Activated CD4-positive, alpha-beta T cell treated with anti-CD3 and anti-CD28 coated beads, Interleukin-2, amount 50 U/mL, for 1 hour (primary cell): ENCODE data around the gene YY1.
"Not testable (repeated sequence)": the region's sequence is repeated elsewhere in the genome, so short reads cannot be mapped to it uniquely, and the experiment has no call there.

ENCODE experiments used
- DNase-seq: peaks from one replicate; pipeline ENCODE4 v3.0.0-alpha.2; 2020

Gene YY1

DNA sequence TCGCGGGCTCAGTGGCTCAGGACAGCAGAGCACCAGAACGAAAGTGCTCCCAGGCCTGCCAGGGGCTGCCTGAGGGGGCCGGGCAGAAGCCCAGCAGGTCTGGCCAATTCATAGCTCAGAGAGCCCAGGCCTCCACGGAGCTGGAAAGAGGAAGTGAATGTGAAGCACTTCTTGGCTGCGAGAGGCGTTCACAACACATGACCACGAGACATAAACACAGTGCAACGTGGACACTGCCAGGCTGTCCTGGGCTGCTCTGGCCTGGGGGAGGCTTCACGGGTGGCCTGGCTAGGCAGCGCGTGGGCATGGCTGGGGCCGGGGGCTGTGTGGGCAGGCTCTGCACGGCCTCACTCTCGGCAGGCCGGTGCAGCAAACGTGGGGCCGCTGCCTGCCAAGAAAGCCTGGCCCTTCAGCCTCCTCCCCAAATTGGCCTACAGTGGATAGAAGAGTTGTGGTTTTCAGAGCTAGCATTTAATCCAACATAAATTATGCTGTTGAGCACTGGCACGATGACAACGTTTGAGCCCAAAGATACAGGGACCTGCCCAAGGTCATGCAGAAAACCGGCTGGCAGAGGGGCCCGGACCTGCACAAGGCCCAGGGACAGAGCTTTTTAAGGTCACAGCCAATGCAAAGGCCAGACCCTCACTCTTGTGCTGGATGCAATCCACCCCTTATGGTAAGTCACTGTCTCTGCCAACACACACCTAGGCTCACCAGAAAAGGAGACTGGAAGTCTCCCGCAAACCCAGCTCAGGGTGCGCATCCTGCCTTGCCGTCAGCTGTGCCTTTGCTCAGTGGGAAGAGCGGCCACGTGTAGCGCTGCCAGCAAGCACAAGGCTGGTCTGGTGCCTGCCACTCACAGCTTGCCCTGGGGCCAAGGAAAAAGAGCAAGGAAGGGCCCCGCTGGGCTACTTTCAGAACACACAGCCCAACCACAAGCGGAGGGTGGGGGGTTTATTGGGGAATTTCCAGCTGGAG is 58.7 kb downstream of the YY1 start:
- DNase-seq: no peak

DNA sequence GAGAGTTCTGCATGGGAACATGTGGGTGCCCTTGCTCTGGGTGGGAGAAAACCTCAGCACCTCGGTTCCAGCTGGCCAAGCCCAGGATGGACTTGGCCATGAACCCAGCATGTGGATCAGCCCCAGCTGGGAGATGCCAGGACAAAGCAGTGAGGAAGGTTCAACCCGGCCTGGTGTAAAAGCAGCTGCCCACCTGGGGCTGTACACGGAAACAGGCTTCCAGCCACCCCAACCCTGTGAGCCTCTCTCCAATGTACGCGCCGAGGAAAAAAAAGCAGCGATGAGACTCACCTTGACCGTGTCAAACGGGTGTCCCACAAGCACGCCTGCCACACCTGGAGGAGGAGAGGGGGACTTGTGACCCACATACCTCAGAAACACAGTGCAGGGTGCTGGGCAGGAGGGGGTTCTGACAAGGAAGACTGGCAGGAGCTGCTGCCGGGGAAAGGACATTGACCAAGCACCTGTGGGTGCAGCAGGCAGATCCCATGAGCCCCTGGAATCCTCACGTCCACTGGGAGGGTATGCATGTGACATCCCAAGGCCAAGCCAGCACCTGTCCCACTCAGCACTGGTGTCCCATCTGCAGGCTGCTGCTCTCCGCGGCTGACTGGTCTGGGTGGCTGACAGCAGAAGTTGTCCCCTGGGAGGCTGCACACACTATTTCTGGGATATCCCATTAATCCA is 59.8 kb downstream of the YY1 start:
- no peak for DNase-seq

DNA sequence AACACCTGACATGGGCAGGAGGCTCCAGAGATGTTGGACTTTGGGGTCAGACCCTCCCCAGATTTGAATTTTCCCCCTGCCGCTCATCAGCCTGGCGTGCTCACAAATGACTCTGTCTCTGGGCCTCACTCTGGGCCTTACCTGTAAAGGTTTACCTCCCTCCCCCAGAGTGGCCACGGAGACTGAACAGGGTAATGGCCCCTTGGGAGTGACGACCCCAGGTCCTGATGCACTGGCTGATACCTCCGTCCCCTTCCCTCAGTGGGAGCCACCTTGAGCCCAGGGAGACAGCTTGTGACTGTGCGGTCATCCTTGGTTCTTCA is 60.3 kb downstream of the YY1 start:
- DNase-seq: no peak

DNA sequence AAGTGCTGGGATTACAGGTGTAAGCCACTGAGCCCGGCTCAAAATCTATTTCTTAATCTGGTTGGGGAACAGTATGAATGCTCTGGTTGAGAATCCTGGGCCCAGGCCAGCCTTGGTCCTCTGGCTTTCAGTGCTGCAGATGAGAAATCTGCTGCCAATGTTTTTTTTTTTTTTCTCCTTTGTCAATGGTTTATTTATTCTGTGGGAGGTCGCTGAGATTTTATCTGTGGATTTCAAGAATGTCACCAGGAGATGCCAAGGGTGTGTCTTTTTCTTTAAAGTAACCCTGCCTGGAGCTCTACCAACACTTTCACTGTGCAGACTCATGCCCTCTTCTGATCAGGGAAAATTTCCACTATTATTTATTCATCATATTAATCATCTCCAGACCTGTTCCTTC is 63.7 kb downstream of the YY1 start:
- DNase-seq: no peak

DNA sequence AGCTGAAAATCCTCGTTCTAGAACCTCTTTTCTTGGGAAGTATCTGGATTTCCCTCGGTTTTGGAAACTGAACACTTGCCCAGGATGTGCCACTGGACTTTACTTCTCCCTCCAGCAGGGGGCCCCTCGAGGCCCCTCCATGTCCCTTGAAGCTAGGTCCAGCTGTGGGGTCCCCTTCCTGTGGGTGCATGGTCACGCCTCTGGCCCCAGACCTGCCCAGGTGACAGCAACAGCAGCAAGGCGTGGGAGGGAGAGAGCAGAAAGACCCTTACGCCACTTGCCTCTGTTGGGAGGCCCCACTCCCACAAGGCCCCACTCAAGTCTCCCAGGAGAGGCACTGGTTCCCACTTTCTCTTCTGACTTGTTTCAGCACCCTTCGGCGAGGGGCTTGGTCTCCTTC is 64.2 kb downstream of the YY1 start:
- DNase-seq: no peak

DNA sequence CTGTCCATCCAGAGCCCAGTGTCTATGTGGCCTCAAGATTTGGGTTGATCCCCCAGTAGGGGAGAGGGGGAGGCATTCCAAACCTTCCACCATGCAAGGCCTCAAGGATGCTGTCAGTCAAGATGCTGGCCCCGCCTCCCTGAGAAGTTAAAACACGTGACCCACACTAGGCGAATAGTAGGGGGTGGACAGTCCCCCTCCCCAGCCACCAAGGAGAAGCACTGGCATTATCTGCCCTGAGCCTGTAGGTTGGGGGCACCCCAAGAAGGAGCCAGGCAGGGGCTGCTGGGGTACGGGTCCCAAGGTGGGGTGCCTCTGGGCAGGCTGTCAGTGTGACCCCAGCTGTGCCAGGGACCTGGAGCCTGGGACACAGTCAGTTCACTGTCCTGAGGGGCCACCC is 65.0 kb downstream of the YY1 start:
- no peak for DNase-seq

DNA sequence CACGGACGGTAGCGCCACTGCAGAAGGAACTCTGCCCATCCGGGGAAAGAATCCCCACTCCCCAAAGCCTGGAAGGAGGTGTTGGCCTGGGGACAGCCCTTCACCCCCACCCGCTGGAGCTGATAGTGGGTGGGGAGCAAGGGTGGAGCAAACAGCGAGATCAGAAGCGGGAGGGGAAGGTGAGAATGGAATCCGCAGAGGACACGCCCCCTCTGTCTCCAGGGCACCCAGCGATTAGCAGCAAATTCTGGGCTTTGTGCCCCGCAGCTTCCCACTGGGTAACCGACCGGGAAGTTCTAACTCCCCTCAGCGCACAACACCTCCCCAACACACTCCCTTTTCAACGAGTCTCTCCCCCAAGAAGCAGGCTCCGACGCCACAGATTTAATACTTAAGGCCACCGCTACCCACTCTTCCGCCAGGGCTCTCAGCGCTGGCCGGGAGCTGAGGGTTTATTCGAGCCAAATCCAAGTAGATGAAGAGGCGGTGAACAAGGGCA is 65.9 kb downstream of the YY1 start:
- DNase-seq: no peak

DNA sequence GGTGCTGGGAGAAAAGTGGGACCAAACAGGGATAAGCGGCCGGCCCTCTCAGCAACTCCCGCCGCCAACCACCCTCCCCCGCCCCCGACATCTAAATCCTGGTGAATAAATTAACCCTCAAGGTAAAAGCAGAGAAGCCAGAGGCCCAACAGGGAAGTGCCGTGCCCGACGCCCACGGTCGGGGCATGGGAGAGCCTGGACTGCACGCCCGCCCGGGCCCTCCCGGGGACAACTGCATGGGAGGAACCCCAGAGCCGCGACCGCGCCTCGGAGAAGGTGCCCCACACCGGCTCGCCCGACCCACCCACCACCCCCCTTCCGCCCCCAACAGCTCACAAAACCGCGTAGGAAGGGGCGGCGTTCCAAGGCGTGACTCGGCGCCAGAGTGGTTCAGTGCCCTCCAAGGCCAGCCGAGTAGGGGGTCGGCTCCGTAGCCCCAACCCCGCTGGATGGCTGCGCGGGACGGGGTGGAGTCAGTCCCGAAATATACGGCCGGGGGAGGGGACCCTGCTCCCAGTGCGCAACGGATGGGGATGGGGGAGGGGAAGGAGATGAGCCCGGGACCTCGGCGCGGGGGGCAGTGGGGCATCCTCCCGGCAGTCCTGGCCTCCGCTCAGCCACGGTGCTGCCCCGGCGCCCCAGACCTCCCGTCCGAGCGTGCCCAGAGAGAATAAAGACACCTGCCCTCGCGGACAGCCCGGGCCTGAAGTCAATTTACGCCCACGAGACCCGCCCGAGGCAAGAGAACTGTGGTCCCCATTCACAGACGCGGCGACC is 66.6 kb downstream of the YY1 start:
- no peak for DNase-seq

DNA sequence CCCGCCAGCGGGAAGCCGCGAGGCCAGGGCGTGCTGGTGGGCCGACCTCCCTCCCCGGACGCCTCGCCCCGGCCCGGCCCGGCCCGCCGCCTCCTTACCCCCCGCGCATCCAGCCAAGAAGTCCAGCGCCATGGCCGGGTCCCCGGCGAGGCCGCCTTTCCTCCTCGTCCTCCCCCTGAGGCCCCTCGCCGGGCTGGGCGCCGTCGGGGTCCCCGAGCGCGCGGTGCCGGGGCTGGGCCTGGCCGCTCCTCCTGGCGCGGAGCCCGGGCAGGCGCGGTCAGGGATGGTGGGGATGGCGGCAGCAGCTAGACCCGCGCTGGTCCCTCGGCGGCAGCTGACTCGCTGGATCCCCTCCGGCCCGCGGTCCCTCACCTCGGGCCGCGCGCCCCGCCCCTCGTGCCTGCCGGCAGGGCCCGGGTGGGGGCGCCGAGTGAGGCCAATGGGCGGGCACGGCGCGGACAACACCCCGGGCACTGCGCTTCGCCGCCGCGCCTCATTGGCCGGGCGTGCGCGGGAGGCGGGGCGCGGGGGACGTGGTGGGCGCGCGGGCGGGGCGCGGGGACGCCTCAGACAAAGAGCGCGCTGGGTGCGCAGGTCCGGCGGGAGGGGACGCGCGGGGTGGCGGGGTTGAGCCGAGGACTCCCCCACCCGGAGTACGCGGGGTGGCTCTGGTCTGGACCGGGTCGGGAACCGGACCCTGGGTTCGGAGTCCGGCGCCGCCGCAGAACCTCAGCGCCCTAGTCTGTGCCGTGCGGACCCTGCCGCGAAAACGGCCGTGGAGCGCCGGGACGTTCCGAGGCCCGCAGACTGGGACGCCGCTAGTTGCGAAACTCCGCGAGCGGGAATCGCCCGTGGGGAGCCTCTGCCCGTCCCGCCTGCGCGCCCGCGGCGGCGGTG is 67.4 kb downstream of the YY1 start, which contains the start of gene SLC25A29:
SLC25A29 (minus strand) TSS at position 344 of the 897 bp plus-strand sequence; CDS start at position 132, 212 bp downstream.
- peak; percentile 60 for DNase-seq

DNA sequence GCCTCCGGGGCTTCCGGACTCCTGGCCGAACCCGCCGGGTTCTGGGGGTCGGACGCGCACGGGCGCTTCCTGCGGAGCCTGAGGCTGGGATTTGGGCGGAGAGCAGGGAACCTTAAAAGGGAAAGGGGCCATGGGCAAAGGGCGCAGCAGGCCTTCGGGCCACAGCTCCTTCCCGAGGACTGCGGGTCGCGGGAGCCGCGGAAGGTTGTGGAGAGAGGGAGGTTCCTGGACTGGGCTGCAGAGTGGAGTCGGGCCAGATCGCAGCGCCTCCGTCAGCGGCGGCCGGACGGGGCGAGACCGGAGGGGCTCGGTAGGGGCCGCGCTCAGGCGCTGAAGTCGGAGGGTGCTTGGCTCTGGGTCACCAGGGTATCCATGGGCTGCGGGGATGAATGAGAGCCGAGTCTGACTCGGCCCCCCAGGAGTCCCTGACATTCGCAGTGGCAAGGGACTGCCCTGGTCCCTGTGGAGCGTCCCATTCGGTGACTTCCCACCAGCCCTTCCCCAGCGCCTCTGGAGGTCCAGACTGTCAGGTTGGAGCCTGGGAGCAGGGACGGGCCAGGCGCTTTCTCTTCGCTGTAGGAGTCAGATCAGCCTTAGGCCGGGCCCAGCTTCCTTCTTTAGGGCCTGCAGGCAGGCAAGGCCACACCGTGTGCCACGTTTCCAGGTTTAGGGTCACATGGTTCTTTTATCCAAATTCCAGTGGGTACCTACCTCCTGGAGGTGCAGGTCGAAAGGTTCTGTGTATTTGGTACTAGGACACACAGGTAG is 68.2 kb downstream of the YY1 start:
- no peak for DNase-seq

DNA sequence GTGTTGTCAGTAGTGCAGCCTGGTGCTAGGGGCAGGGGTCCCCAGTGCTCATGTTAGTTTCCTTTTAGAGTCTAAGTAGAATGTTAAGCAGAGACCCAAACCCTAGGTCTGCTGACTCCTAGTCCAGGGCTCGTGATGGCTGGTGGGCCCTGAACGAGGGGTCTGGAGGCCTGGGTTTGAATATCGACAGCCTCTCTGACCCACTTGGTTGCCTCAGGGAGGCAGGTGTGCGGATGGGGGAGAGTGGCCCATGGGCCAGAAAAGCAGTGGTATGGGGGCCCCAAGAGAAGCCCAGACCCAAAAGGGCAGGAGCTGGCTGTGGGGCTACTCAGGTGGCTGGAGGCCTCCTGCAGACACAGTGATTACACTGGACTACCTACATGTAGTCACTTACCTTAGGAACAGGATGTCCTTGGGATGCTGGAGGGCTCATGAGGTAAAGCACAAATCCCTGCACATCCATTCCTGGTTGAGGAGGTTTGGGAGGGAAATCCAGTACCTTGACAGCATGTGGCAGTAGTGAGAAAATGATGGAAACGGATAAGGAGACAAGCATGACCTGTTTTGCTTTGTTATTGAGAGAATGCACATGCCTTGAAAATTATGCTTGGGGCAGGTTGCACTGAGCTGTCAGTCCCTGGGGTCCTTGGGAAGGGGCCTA is 69.0 kb downstream of the YY1 start:
- DNase-seq: no peak

DNA sequence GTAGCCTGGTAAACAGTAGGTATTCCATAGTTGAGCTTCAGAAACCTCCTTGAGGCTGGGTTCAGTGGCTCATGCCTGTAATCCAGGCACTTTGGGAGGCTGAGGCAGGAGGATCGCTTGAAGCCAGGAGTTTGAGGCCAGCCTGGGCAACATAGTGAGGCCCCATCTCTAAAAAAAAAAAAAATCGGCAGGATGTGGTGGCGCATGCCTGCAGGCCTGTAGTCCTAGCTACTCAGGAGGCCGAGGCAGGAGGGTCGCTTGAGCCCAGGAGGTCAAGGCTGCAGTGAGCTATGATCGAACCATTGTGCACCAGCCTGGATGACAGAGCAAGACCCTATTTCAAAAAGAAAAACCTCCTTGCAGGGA is 69.5 kb downstream of the YY1 start:
- DNase-seq: not testable (repeated sequence)

DNA sequence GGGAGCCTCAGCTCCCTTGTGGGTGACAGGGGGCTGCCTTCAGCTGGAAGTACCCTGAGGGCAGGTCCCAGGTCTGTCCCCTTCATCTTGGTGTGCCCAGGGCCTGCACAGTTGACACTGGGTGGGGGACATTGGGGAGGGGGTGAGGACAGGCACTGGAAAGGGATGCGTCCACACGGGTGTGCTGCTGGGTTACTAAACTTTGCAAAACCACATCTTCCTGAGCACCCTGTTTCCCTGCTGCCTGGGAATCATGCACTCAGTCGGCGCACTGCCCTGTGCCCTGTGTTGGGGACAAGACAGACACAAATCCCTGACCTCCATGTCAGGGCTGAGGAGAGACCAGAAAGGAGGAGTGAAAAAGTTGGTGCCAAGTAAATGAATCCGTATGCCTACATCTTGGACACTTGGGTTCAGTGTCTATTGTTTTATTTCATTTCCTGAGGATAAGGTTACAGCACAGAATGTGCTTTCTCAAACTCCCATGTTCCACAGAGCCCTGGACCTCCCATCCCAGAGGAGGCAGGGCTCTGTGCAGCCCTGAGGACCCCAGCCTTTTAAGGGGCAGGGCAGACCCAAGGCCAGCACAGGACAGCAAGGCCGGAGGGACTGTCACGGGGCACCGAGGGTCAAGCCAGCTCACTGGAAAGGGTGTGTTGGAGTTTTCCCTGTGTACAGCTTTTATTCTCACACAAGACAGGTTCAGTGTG is 70.2 kb downstream of the YY1 start:
- DNase-seq: no peak

DNA sequence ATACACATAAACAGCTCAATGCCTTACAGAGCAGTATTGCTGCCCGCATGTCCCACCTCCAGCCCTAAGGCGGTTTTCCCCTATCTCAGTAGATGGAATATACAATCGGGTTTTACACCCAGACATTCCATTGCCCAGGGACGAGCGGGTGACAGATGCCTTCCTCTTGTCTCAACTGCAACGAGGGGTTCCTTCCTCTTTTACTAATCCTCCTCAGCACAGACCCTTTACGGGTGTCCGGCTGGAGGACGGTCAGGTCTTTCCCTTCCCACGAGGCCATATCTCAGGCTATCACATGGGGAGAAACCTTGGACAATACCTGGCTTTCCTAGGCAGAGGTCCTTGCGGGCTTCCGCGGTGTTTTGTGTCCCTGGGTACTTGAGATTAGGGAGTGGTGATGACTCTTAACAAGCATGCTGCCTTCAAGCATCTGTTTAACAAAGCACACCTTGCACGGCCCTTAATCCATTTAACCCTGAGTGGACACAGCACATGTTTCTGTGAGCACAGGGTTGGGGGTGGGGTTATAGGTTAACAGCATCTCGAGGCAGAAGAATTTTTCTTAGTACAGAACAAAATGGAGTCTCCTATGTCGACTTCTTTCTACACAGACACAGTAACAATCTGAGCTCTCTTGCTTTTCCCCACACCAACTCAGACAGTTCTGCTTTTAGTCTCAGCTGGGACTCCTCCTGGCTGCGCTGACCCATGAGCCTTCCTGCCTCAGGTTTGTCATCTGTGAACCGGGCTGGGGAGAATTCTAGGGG is 73.3 kb downstream of the YY1 start:
- DNase-seq: not testable (repeated sequence)

DNA sequence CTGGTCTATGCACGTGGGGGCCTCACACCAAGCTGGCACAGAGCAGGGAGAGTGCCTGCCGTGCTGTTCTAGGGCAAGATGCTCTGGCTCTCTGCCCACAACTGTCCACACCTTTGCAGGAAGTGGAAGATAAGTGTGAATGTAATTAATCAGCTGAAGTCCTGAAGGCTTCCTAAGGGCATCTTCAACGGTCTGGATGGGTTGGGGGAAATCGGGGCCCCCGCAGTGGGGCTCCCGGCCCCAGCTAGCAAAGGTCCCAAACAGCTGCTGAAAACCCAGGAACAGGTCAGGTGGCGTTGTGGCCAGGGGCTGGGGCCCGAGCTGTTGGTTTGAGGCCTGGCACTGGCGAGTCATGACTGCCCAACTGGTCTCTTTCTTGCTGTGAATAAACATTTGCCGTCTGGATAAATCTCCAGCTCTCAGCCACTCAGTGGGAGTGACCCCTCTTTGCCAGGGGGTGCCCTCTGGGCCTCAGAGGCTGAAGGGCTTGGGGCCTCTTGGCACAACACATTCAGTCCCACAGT is 74.0 kb downstream of the YY1 start:
- no peak for DNase-seq

DNA sequence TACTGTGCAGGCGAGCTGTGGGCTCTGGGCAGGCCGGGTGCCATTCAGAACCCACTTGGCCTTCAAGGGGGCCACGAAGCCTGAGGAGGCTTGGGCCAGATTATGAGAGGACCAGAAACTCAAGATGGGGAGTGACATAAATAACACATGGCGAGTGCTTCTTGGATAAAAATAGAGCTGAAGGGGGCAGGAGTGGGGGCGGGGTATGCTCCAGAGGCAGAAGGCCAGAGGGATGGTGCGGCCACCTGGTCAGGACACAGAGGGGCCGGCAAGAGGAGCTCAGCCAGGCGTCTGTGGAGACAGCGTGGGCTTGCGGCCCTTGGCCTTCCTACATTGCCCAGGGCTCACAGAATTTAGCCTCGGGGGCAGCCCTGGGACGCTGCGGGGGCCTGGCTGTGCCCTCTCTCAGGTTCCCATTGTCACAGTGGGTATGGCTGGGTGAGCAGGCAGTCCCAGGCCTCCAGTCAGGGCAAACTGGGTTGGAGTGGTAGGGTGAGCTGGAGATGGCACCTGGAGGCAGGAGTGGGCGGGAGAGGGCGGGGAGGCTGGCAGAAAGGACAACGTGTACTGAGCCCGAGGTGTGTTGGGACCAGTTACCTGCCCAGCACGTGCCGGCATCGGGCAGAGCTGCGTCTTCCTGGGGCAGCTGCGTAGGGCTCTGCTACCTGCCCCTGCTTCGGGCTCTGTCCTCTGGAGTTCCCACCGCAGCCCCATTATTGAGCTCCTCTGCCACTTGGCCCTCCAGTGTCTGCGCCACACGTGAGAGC is 74.7 kb downstream of the YY1 start:
- no peak for DNase-seq

DNA sequence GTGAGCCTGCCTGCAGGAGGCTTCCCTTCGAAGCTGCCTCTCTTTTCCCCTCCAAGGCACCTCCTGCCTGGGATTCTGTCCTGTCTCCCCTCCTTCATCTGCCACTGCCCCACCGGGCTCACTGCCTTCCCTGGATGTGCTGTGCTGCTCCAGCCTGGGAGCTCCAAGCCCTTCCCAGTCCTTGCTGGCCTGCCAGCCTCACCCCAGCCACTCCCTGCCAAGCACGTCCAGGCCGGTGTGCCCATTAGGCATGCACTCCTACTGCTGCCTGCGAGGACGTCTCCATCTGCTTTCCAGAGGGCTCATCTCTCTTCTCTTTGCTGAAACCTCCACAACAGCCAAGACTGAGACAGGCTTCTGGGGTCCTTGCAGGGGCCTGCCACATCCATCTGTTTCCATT is 75.8 kb downstream of the YY1 start:
- DNase-seq: no peak

DNA sequence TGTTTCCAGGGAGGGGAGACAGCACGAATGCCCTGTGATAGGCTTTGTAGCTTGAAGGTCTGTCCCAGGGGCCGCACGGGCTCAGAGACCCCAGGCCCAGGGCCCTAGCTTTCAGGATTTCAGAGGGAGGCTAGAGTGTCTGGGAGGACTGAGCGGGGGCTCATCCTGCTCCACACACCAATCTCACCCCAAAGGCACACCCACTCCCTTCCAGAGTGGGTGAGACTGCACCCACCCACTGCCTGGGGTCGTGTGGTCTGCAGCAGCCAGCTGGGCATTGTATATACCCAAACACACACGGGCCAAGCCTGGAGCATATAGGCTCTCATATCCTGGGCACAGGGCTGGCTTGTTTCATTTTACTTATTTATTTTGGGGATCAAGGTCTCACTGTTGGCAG is 78.4 kb downstream of the YY1 start:
- DNase-seq: no peak
